Neuronal stem cell (in vitro differentiated cells): Measurements from ENCODE around the gene TLE3.

ENCODE experiments used
- DNase-seq: peaks from one replicate; pipeline ENCODE4 v3.0.0-alpha.2; 2013; ENCODE audit warnings: low spot score
- H2AFZ ChIP-seq: one replicate; pipeline ENCODE4 v1.6.1; 2013; ENCODE audit warnings: mild to moderate bottlenecking, low read length, inconsistent platforms
- H2AK5ac ChIP-seq: 2 replicates; pipeline ENCODE4 v1.6.1; 2013; ENCODE audit warnings: low read depth, mild to moderate bottlenecking, inconsistent platforms, low read length, moderate library complexity, mixed read lengths
- H2BK120ac ChIP-seq: 2 replicates; pipeline ENCODE4 v1.6.1; 2013; ENCODE audit warnings: low read depth, mild to moderate bottlenecking, inconsistent platforms, low read length, moderate library complexity, mixed read lengths
- H2BK12ac ChIP-seq: one replicate; pipeline ENCODE4 v1.6.1; 2013; ENCODE audit warnings: low read length, inconsistent platforms
- H2BK15ac ChIP-seq: 2 replicates; pipeline ENCODE4 v1.6.1; 2013; ENCODE audit warnings: mild to moderate bottlenecking, low read length, inconsistent platforms, mixed read lengths
- H2BK5ac ChIP-seq: one replicate; pipeline ENCODE4 v1.6.1; 2013; ENCODE audit warnings: inconsistent platforms, mild to moderate bottlenecking, low read length, moderate library complexity
- H3K14ac ChIP-seq: one replicate; pipeline ENCODE4 v1.6.1; 2013; ENCODE audit warnings: low read length, inconsistent platforms
- H3K18ac ChIP-seq: 2 replicates; pipeline ENCODE4 v1.6.1; 2013; ENCODE audit warnings: low read length, inconsistent platforms
- H3K23ac ChIP-seq: 2 replicates; pipeline ENCODE4 v1.6.1; 2013; ENCODE audit warnings: low read depth, mild to moderate bottlenecking, mixed read lengths, low read length, inconsistent platforms; ENCODE audit not compliant: poor library complexity
- H3K27ac ChIP-seq: replicated peaks from 3 replicates; pipeline ENCODE4 v1.5.1; 2013; ENCODE audit warnings: low read length, inconsistent platforms
- H3K27me3 ChIP-seq, 3 experiments: 2 replicates each; pipeline ENCODE4 v1.6.1; 2013; ENCODE audit warnings: low read length in 3 of 3, mild to moderate bottlenecking in 2 of 3, inconsistent platforms in 1 of 3, low read depth in 1 of 3, mixed read lengths in 1 of 3, moderate library complexity in 1 of 3; ENCODE audit not compliant: control insufficient read depth in 3 of 3, insufficient read depth in 3 of 3
- H3K36me3 ChIP-seq, 2 donors: replicated peaks in 1 of 2; 2 replicates each; pipeline ENCODE4 v1.6.1; 2013; ENCODE audit warnings: low read length in 2 of 2; ENCODE audit not compliant: control insufficient read depth in 2 of 2, insufficient read depth in 2 of 2
- H3K4ac ChIP-seq: 2 replicates; pipeline ENCODE4 v1.6.1; 2013; ENCODE audit warnings: inconsistent platforms, mild to moderate bottlenecking, low read length, moderate library complexity
- H3K4me1 ChIP-seq, 2 donors: 1 replicate in 1 of 2; 2 replicates in 1 of 2; pipeline ENCODE4 v1.6.1; 2013; ENCODE audit warnings: low read length in 2 of 2, low read depth in 1 of 2; ENCODE audit not compliant: control insufficient read depth in 2 of 2, insufficient read depth in 1 of 2
- H3K4me2 ChIP-seq: one replicate; pipeline ENCODE4 v1.6.1; 2013; ENCODE audit warnings: mild to moderate bottlenecking, low read length, inconsistent platforms; ENCODE audit not compliant: insufficient read depth, poor library complexity, severe bottlenecking
- H3K4me3 ChIP-seq, 2 donors: 2 replicates each; pipeline ENCODE4 v1.5.1; 2013; ENCODE audit warnings: low read length in 2 of 2, mild to moderate bottlenecking in 2 of 2, inconsistent platforms in 1 of 2, moderate library complexity in 1 of 2
- H3K79me1 ChIP-seq: one replicate; pipeline ENCODE4 v1.6.1; 2013; ENCODE audit warnings: low read depth, mild to moderate bottlenecking, inconsistent platforms, low read length, moderate library complexity
- H3K9ac ChIP-seq: one replicate; pipeline ENCODE4 v1.6.1; 2013; ENCODE audit warnings: mild to moderate bottlenecking, low read depth, low read length, inconsistent platforms; ENCODE audit not compliant: poor library complexity
- H3K9me3 ChIP-seq, 2 donors: replicated peaks in 1 of 2; 2 replicates each; pipeline versions ENCODE3 to v1.6.1; 2013; ENCODE audit warnings: low read length in 2 of 2, mild to moderate bottlenecking in 2 of 2, inconsistent platforms in 1 of 2, low read depth in 1 of 2, mixed read lengths in 1 of 2, moderate library complexity in 1 of 2; ENCODE audit not compliant: control insufficient read depth in 2 of 2, insufficient read depth in 1 of 2
- H4K8ac ChIP-seq: one replicate; pipeline ENCODE4 v1.6.1; 2013; ENCODE audit warnings: low read depth, mild to moderate bottlenecking, inconsistent platforms, low read length, moderate library complexity
- H4K91ac ChIP-seq: one replicate; pipeline ENCODE4 v1.6.1; 2013; ENCODE audit warnings: low read length, low read depth, mild to moderate bottlenecking, inconsistent platforms; ENCODE audit not compliant: poor library complexity
- WGBS, 2 donors: extraction: QIAGEN DNeasy Blood & Tissue Kit; methylation state at CpG; one replicate each; pipeline ENCODE4 v1.1.7; 2013; ENCODE audit warnings: missing lambda C conversion rate in 2 of 2, mixed read lengths in 1 of 2; ENCODE audit not compliant: insufficient read length in 2 of 2, insufficient replicate concordance in 1 of 2; ENCODE audit errors: extremely low coverage in 2 of 2; 5-methylcytosine and 5-hydroxymethylcytosine counted together

Gene TLE3

GRCh38 chr15:70109531-70109930, 11.8 kb upstream of the TLE3 start:
- no peak overlapping the region for H2BK15ac ChIP-seq
- H2AFZ ChIP-seq: no peak overlapping the region
- no CpG with 5 or more reads among the region's 3 CpGs for WGBS, 2 donors
- no peak overlapping the region for H3K23ac ChIP-seq
- H3K79me1 ChIP-seq: no peaks in the 10 kb centered on the region
- H3K4me3 ChIP-seq: no peak overlapping the region
- H3K36me3 ChIP-seq: no peaks in the 10 kb centered on the region
- no peak overlapping the region for H3K4me2 ChIP-seq
- H2BK12ac ChIP-seq: no peak overlapping the region
- no peak overlapping the region for H3K27ac ChIP-seq
- no peak overlapping the region for H3K18ac ChIP-seq
- H2BK5ac ChIP-seq: no peak overlapping the region
- H2BK120ac ChIP-seq: no peak overlapping the region
- H3K14ac ChIP-seq: no peak overlapping the region
- peaks cover 9 to 18% of the 10 kb centered on the region in 2 donors for H3K4me1 ChIP-seq
- no peak overlapping the region for H3K4ac ChIP-seq
- no peaks in the 10 kb centered on the region for H3K9me3 ChIP-seq
- H3K27me3 ChIP-seq: peaks cover 0 to 61% (median 17%) of the 10 kb centered on the region in 3 experiments
- no peak overlapping the region for H2AK5ac ChIP-seq
- H3K9ac ChIP-seq: no peak overlapping the region
- H4K8ac ChIP-seq: no peak overlapping the region
- DNase-seq: no peak
- no peak overlapping the region for H4K91ac ChIP-seq

GRCh38 chr15:70103880-70104626, 6.3 kb upstream of the TLE3 start:
- Histone ChIP-seq H3K27ac (no peak overlapping the region), H3K4me3 (no peak overlapping the region), H3K4me1 (peaks cover 12 to 14% of the 10 kb centered on the region in 2 donors), H3K9me3 (no peaks in the 10 kb centered on the region), H2AFZ (no peak overlapping the region), H3K9ac (no peak overlapping the region), H2BK120ac (no peak overlapping the region), H3K4ac (no peak overlapping the region), H3K14ac (no peak overlapping the region), H3K27me3 (peaks cover 0 to 61% (median 17%) of the 10 kb centered on the region in 3 experiments), H3K23ac (no peak overlapping the region), H3K18ac (no peak overlapping the region), H4K91ac (no peak overlapping the region), H3K4me2 (no peak overlapping the region), H2BK12ac (peak overlapping the region; percentile 19), H4K8ac (no peak overlapping the region), H2AK5ac (no peak overlapping the region), H2BK5ac (no peak overlapping the region), H3K36me3 (no peaks in the 10 kb centered on the region), H2BK15ac (no peak overlapping the region), H3K79me1 (no peaks in the 10 kb centered on the region)
- no CpG with 5 or more reads among the region's 7 CpGs for WGBS, 2 donors
- DNase-seq: no peak

GRCh38 chr15:70102827-70103226, 5.1 kb upstream of the TLE3 start:
- Histone ChIP-seq H3K14ac (no peak overlapping the region), H2AK5ac (peak overlapping the region; percentile 30), H2BK120ac (no peak overlapping the region), H3K4me3 (no peak overlapping the region), H2BK12ac (no peak overlapping the region), H4K8ac (no peak overlapping the region), H2BK15ac (no peak overlapping the region), H3K36me3 (no peaks in the 10 kb centered on the region), H3K23ac (no peak overlapping the region), H3K9me3 (no peaks in the 10 kb centered on the region), H2BK5ac (no peak overlapping the region), H3K9ac (no peak overlapping the region), H3K18ac (no peak overlapping the region), H3K27me3 (peaks cover 0 to 60% (median 17%) of the 10 kb centered on the region in 3 experiments), H3K79me1 (peaks cover 4% of the 10 kb centered on the region), H3K27ac (no peak overlapping the region), H3K4ac (no peak overlapping the region), H3K4me2 (no peak overlapping the region), H2AFZ (no peak overlapping the region), H4K91ac (no peak overlapping the region), H3K4me1 (peaks cover 14 to 18% of the 10 kb centered on the region in 2 donors)
- no CpG with 5 or more reads among the region's 3 CpGs for WGBS, 2 donors
- no peak for DNase-seq

- Histone ChIP-seq H4K91ac (no peak overlapping the region), H3K4ac (no peak overlapping the region), H3K14ac (no peak overlapping the region), H2BK12ac (no peak overlapping the region), H3K4me3 (no peak overlapping the region), H3K9ac (no peak overlapping the region), H3K18ac (peak overlapping the region; percentile 41), H3K4me1 (peaks cover 14 to 18% of the 10 kb centered on the region in 2 donors), H3K27ac (no peak overlapping the region), H2AFZ (no peak overlapping the region), H2AK5ac (no peak overlapping the region), H2BK15ac (no peak overlapping the region), H2BK5ac (no peak overlapping the region), H4K8ac (no peak overlapping the region), H3K23ac (no peak overlapping the region), H3K4me2 (no peak overlapping the region), H3K27me3 (peaks cover 0 to 49% (median 14%) of the 10 kb centered on the region in 3 experiments), H3K79me1 (peaks cover 4% of the 10 kb centered on the region), H3K36me3 (no peaks in the 10 kb centered on the region), H3K9me3 (no peaks in the 10 kb centered on the region), H2BK120ac (no peak overlapping the region)
- peak; percentile 93 for DNase-seq
- WGBS, 2 donors: no CpG with 5 or more reads among the region's 12 CpGs
Measured at GRCh38 chr15:70101459-70102113, 3.9 kb upstream of the TLE3 start.
